T47D (cell line): ENCODE results near the gene EFNA4.

ENCODE experiments used
- DNase-seq, 2 experiments: peaks; one replicate each; pipeline versions ENCODE4 v3.0.0 to v3.0.0-alpha.2; 2011 to 2012; ENCODE audit warnings: low read depth in 1 of 2, low spot score in 1 of 2
- JUND ChIP-seq: IDR thresholded peaks from 2 replicates; pipeline ENCODE4 v1.6.1; 2012; ENCODE audit warnings: low read depth
- in situ Hi-C: cut with HindIII; loops from 2 replicates; pipeline ENCODE4 v1.10.0; 2016; ENCODE audit warnings: low sequenced_read_pairs, low pct_unique_long_range_greater_than_20kb

EFNA4 gene

DNA sequence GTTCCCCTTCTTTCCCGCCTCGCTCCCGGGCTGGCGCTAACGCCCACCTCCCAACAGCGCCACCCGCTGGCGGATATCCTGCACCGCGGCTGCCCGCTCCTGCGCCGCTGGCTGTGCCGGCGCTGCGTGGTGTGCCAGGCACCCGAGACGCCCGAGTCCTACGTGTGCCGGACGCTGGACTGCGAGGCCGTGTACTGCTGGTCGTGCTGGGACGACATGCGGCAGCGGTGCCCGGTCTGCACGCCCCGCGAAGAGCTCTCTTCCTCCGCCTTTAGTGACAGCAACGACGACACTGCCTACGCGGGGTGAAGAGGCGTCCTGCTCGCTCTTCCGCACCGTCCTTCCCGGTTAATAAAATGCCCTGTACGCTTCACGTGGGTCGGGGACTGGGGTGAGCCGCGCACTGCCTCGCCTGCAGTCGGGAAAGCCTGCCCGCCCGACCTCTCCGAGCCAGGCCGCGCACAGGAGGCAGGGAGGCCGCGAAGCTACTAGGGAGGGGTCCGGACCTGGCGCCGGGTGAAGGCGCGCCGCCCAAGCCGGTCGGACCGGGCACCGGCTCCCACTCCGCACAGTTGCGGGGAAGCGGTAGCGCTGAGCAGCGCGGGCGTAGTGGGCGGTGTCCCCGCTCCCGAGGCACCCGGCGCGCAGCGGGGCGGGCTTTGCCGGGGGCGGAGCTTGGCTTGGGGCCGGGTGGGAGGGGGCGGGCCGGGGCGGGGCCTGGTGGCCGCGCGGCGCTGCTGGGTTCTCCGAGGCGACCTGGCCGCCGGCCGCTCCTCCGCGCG is 12.8 kb upstream of the EFNA4 start, which contains the start of gene ADAM15:
ADAM15 (plus strand) TSS at position 757 of the 782 bp plus-strand sequence. CDS start 71 bp downstream, outside the sequence.
- peak; percentile 95 to 96 for DNase-seq
- no peak for TF ChIP-seq JUND
- in situ Hi-C loops = no loop called here

DNA sequence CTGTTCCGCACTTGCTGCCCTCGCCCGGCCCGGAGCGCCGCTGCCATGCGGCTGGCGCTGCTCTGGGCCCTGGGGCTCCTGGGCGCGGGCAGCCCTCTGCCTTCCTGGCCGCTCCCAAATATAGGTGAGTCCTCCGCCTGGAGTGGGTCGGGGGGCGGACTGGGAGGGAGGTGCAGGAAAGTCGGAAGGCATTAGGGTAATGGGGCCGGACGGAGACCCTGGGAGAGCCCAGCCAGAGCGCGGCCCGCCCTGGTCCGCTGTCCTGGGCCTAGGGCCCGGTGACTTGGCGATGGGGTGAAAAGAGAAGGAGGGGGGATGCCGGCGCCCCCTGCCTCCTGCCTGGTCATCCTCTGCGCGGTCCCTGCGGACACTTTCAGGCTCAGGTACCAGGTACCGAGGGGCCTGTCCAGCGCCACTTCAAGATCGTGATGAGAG is 12.2 kb upstream of the EFNA4 start:
- DNase-seq = no peak
- TF ChIP-seq JUND = no peak

DNA sequence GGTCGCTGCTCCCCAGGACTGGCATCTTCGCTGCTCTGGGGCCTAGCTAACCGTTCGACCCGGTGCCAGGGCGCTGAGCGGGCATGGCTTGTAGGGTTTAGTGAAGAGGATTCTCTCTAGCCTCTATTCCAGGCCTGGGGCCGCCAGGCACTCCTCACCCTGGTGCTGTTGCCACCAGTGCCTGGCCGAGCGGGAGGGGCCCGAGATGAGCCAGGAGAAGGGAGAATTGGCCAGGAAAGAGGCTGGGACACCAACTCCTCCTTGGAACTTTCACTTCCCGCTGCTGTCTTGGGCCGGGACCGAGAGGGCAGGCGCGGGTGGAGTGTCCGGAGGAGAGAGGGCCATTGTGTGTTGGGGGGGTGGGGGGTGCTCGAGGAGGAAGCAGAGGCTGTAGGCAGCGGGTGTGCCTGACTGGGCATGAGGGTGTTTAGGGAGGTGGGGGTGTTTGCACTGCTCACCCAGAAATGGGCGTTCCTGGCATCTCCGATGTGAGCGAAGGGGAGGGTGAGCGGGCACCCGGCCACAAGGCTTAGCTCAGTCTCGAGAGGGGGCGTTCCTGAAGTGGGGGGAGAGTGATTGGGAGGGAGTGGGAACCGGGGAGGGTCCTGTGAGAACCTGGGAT is 11.7 kb upstream of the EFNA4 start:
- peak; percentile 89 to 96 for DNase-seq
- in situ Hi-C loops = no loop called here
- no peak for TF ChIP-seq JUND

More for the DNA sequence above, 12.2 kb upstream of the EFNA4 start:
- in situ Hi-C loops = no loop called here

DNA sequence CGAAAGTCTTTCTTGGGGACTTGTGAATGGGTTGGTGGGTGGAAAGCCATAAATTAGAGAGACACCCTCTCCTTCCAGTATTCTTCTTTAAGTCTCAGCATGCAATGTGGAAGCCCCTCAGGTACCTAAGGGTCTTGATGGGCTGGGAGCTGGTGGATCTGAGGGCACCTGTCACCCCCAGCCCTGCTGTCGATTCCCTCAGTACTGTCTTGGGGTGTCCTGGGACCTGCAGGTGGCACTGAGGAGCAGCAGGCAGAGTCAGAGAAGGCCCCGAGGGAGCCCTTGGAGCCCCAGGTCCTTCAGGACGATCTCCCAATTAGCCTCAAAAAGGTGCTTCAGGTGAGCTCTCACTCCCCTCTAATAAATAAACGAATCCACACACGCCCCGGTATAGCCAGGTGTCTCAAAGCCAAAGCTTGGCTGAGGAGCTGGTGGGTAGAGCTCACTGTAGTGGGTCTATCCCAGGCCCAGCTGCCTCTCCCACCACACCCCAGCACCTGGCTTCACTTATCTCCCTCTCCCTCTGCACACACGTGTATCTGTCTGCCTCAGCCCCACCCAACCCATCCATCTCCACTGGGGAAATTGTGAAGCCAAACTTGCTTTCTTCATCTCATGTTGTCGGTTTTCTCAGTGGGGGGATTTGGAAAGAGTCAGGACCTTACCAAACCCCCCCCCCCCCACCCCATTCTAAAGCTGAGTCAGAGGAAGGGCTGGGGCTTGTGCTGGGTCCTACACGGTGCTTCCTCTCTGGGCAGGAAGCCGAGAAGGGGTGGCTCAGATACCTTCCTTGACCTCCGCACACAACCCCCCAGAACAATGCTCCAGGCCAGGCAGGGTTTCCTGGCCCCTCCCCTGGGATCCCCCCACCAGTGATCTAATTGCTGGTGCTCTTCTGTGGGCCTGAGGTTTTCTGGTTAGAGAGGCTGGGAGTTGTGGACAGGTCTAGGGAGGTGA is 10.8 kb upstream of the EFNA4 start:
- in situ Hi-C loops = no loop called here
- TF ChIP-seq JUND = no peak
- DNase-seq = peak; percentile 76 to 88

DNA sequence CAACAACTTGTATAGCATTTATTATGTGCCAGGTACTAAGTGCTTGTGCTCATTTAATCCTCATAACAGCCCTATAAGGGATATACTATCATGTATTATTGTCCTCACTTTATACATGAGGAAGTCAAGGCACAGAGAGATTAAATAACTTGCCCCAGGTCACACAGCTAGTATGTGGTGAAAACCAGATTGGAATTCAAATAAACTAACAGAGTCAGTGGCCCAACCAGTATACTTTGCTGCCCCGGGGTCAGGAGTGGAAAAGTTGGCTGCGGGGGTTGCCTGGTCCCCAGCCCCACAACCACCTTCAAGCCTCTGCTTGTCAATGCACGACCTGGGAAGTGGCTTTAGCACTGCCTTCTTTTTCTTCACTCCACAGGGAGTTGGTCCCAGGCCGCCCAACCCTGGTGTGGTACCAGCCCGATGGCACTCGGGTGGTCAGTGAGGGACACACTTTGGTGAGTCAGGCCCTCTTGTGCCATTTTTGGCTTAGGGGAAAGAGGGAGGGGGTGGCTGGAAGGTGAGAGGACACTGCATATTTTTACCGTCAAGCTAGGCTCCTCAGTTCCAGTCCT is 9.9 kb upstream of the EFNA4 start:
- in situ Hi-C loops = no loop called here
- no peak for TF ChIP-seq JUND
- peak in 1 of 2 experiments; percentile 65 for DNase-seq

DNA sequence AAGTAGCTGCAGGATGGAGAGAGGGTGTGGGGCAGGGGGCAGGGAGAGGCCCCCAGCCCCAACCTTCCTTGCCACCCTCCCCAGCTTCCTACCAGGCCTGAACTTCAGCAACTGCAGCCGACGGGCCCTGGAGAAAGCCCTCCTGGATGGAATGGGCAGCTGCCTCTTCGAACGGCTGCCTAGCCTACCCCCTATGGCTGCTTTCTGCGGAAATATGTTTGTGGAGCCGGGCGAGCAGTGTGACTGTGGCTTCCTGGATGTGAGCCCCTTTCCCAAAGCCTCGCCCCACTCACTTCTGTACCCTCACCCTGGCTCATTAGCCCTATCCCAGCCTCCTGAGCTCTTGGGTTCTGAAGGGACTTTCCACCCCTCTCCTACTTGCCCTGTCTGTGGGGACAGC is 6.4 kb upstream of the EFNA4 start:
- no peak for DNase-seq
- no peak for TF ChIP-seq JUND
- in situ Hi-C loops = no loop called here

DNA sequence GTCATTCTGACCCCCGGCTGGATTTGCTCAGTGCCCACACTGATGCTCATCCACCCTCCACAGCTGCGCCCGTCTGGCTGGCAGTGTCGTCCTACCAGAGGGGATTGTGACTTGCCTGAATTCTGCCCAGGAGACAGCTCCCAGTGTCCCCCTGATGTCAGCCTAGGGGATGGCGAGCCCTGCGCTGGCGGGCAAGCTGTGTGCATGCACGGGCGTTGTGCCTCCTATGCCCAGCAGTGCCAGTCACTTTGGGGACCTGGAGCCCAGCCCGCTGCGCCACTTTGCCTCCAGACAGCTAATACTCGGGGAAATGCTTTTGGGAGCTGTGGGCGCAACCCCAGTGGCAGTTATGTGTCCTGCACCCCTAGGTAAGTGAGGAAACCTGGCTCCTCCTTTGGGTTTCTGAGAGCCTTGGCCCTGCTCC is 5.7 kb upstream of the EFNA4 start:
- TF ChIP-seq JUND = no peak
- in situ Hi-C loops = no loop called here
- peak in 1 of 2 experiments; percentile 66 for DNase-seq

DNA sequence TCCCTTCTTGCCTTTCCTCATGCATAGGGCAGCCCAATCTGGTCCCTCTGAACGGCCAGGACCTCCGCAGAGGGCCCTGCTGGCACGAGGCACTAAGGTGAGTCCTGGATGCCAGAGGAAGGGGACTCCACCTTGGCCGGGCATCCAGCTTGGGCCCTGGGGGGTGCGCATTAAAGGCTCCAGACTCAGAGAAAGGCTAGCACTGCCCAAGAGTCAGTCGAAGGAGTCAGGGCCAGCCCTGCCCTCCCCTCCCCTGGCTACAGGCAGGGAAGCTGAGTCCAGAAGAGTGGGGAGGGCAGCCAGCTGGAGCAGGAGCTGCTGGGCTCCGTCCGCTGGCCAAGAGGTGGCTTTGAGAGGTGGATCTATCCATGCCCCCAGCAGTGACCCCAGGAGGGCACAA is 2.8 kb upstream of the EFNA4 start:
- no peak for DNase-seq
- no peak for TF ChIP-seq JUND
- in situ Hi-C loops = no loop called here

DNA sequence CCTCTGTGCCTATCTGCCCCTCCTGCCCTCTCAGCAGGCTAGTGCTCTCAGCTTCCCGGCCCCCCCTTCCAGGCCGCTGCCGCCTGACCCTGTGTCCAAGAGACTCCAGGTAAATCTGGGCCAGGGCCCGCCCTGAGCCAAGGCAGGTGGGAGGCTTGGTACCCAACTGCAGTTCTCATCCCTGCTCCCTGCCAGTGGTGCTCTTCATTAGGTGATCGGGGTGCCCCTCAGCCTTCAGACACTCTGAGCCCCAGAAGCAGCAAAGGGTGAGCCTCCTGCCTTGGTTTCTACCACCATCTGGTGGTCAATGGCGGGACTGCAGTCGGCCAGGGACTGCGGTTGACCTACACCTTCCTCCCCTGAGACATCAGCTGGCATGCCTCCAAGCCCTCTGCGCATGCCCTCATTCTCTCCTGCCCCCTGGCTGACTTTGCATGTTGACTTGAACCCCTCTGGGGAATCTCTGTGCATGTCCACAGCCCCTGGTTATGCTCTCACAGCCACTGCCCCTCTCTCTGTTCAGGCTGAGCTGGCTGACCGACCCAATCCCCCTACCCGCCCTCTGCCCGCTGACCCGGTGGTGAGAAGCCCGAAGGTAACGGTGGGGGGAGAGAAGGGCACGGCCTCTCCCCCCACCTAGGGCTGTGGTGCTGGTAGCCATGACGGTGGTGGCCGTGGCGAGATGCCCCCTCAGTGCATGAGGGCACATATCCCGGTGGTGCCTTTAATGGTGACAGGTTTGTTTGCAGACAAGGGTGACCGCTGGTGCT is 2.0 kb upstream of the EFNA4 start:
- no peak for TF ChIP-seq JUND
- in situ Hi-C loops = no loop called here

DNA sequence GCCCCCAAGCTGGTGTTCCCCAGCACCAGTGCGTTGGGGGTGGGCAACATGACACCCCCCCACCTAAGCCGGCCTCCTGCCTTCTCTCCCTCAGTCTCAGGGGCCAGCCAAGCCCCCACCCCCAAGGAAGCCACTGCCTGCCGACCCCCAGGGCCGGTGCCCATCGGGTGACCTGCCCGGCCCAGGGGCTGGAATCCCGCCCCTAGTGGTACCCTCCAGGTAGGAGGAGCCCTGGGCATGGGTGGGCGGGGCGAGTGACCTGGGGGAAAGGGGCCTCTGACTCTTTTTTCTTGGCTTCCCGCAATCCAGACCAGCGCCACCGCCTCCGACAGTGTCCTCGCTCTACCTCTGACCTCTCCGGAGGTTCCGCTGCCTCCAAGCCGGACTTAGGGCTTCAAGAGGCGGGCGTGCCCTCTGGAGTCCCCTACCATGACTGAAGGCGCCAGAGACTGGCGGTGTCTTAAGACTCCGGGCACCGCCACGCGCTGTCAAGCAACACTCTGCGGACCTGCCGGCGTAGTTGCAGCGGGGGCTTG is 1.3 kb upstream of the EFNA4 start:
- DNase-seq = no peak
- in situ Hi-C loops = no loop called here
- TF ChIP-seq JUND = no peak

More for the DNA sequence above, 2.0 kb upstream of the EFNA4 start:
- DNase-seq = peak; percentile 86 to 88

DNA sequence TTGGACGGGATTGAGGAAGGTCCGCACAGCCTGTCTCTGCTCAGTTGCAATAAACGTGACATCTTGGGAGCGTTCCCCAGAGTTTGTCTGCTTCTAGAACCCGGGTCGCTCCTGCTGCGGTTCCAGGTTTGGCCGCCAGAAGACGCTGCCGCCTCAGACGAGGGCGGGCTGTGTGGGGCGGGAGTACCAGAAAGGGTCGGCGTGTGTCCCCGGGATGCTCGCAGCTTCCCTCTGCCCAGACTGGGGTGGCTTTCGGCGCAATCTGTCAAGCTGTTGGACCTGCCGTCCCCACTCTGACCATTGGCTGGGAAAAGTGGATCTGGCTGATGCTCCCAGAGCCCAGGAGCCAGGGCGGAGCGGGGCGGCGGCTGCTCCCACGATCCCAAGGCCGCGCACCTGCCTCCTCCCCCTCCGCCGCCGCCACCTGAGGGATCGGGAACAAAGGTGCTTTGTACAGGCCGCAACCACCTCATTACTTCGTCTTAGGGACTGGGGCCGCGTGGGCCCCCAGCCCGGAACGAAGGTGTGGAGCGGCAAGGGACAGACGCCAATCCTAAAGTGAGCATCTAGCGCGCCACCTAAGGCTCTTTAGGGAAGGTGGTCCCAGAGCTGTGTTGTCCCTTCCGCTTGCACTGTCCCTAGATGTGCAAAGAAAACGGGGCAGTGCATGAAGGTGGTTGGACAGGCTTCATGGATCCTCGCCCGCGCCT is 683 bp upstream of the EFNA4 start:
- TF ChIP-seq JUND = no peak
- in situ Hi-C loops = no loop called here
- DNase-seq = peak in 1 of 2 experiments; percentile 66
